H1 (cell line): ENCODE data around the gene STARD8. TPM values are rescaled to one million over a fixed set of nuclear protein-coding genes. Genes with fewer than 3 reads are reported as not detected.
"Not testable (repeated sequence)": the region's sequence is repeated elsewhere in the genome, so short reads cannot be mapped to it uniquely, and the experiment has no call there.

Source experiments
- CTCF ChIA-PET: fragments of 300-600 bp; sonication (Branson Sonifier 250); formaldehyde crosslinking; loops from one replicate; lab custom pipeline; 2021; ENCODE audit not compliant: partially characterized antibody; lab: Charles Lee
- POLR2A ChIA-PET: fragments of 300-600 bp; sonication (Branson Sonifier 250); formaldehyde crosslinking; loops from one replicate; lab custom pipeline; 2021; ENCODE audit warnings: inconsistent platforms; ENCODE audit not compliant: partially characterized antibody; lab: Charles Lee
- DNase-seq, 2 experiments: peaks; one replicate each; pipeline versions ENCODE4 v3.0.0 to v3.0.0-alpha.2; 2010 to 2022; ENCODE audit warnings: low spot score in 2 of 2, low read depth in 1 of 2, mixed read lengths in 1 of 2
- FAIRE-seq: peaks from 2 replicates; lab custom pipeline; 2011; peaks lifted over from hg19 to GRCh38; lab: Jason Lieb, UNC
- H2AFZ ChIP-seq: 2 replicates; pipeline ENCODE4 v1.8.1; 2012; ENCODE audit warnings: low read length, inconsistent platforms
- H2AK5ac ChIP-seq: 2 replicates; pipeline ENCODE4 v1.6.1; 2013; ENCODE audit warnings: low read depth, low read length
- H2BK120ac ChIP-seq: replicated peaks from 2 replicates; pipeline ENCODE3; 2013; ENCODE audit warnings: low read depth, low read length, inconsistent platforms
- H2BK12ac ChIP-seq: 2 replicates; pipeline ENCODE4 v1.6.1; 2013; ENCODE audit warnings: low read depth, low read length
- H2BK15ac ChIP-seq: 2 replicates; pipeline ENCODE4 v1.6.1; 2013; ENCODE audit warnings: low read length
- H2BK20ac ChIP-seq: 2 replicates; pipeline ENCODE4 v1.6.1; 2013; ENCODE audit warnings: low read length
- H2BK5ac ChIP-seq: 2 replicates; pipeline ENCODE4 v1.6.1; 2013; ENCODE audit warnings: low read depth, low read length
- H3K14ac ChIP-seq: 2 replicates; pipeline ENCODE4 v1.6.1; 2013; ENCODE audit warnings: inconsistent platforms; ENCODE audit not compliant: insufficient read length
- H3K18ac ChIP-seq: 2 replicates; pipeline ENCODE4 v1.6.1; 2013; ENCODE audit warnings: low read length; ENCODE audit errors: extremely low read depth
- H3K23ac ChIP-seq: 2 replicates; pipeline ENCODE4 v1.6.1; 2013; ENCODE audit warnings: inconsistent platforms; ENCODE audit not compliant: insufficient read length
- H3K23me2 ChIP-seq: 2 replicates; pipeline ENCODE4 v1.6.1; 2013; ENCODE audit warnings: low read depth, low read length
- H3K27ac ChIP-seq: 2 replicates; pipeline ENCODE4 v1.6.1; 2011; ENCODE audit warnings: low read depth, low read length, inconsistent platforms
- H3K27me3 ChIP-seq, 4 experiments: replicated peaks in 1 of 4; 1 replicate in 1 of 4; 2 replicates in 3 of 4; pipeline versions ENCODE4 v1.6.1 to v1.8.1; 2011 to 2013; ENCODE audit warnings: low read length in 3 of 4, mild to moderate bottlenecking in 3 of 4, inconsistent platforms in 2 of 4, mixed read lengths in 2 of 4, moderate library complexity in 1 of 4; ENCODE audit not compliant: control insufficient read depth in 3 of 4, insufficient read depth in 3 of 4; ENCODE audit errors: extremely low read depth in 1 of 4
- H3K36me3 ChIP-seq, 4 experiments: 2 replicates each; pipeline versions ENCODE4 v1.6.1 to v1.8.1; 2011 to 2013; ENCODE audit warnings: mild to moderate bottlenecking in 4 of 4, low read length in 3 of 4, moderate library complexity in 2 of 4, control low read depth in 1 of 4, inconsistent platforms in 1 of 4; ENCODE audit not compliant: insufficient read depth in 4 of 4, control insufficient read depth in 2 of 4
- H3K4ac ChIP-seq: replicated peaks from 2 replicates; pipeline ENCODE3; 2013; ENCODE audit warnings: low read length, low read depth, mixed read lengths, inconsistent platforms; ENCODE audit not compliant: insufficient read length
- H3K4me1 ChIP-seq, 4 experiments: replicated peaks in 1 of 4; 1 replicate in 1 of 4; 2 replicates in 3 of 4; pipeline versions ENCODE4 v1.6.1 to v1.8.1; 2011 to 2013; ENCODE audit warnings: low read length in 3 of 4, inconsistent platforms in 2 of 4, mixed read lengths in 1 of 4; ENCODE audit not compliant: insufficient read depth in 4 of 4, control insufficient read depth in 3 of 4
- H3K4me2 ChIP-seq, 2 experiments: 2 replicates each; pipeline versions ENCODE4 v1.6.1 to v1.8.1; 2011 to 2013; ENCODE audit warnings: low read depth in 2 of 2, low read length in 2 of 2, control low read depth in 1 of 2, inconsistent platforms in 1 of 2, mild to moderate bottlenecking in 1 of 2; ENCODE audit not compliant: insufficient read depth in 1 of 2
- H3K4me3 ChIP-seq, 4 experiments: fragments of 200-600, 300-600 bp in 1 of 4; sonication (generic), shearing (Covaris generic), sonication (Bioruptor Twin) in 1 of 4; 2 replicates each; pipeline versions ENCODE4 v1.5.1 to v1.8.1; 2011 to 2016; ENCODE audit warnings: low read length in 4 of 4, low read depth in 3 of 4, control low read depth in 2 of 4, inconsistent platforms in 2 of 4, mild to moderate bottlenecking in 2 of 4, mixed read lengths in 1 of 4, moderate library complexity in 1 of 4; ENCODE audit not compliant: insufficient read depth in 2 of 4; ENCODE audit errors: extremely low read depth in 1 of 4
- H3K56ac ChIP-seq: replicated peaks from 2 replicates; pipeline ENCODE3; 2013; ENCODE audit warnings: low read depth, mild to moderate bottlenecking, mixed read lengths, low read length, inconsistent platforms; ENCODE audit not compliant: insufficient read length
- H3K79me1 ChIP-seq: 2 replicates; pipeline ENCODE4 v1.6.1; 2013; ENCODE audit warnings: low read depth, low read length, control low read depth
- H3K79me2 ChIP-seq, 2 experiments: 2 replicates each; pipeline versions ENCODE4 v1.6.1 to v1.8.1; 2012 to 2013; ENCODE audit warnings: low read length in 2 of 2, mild to moderate bottlenecking in 2 of 2, inconsistent platforms in 1 of 2; ENCODE audit not compliant: insufficient read depth in 2 of 2, control insufficient read depth in 1 of 2
- H3K9ac ChIP-seq, 4 experiments: replicated peaks in 1 of 4; 1 replicate in 1 of 4; 2 replicates in 3 of 4; pipeline versions ENCODE4 v1.6.1 to v1.8.1; 2011 to 2013; ENCODE audit warnings: low read depth in 3 of 4, low read length in 3 of 4, control low read depth in 2 of 4, mild to moderate bottlenecking in 2 of 4, moderate library complexity in 2 of 4, inconsistent platforms in 1 of 4; ENCODE audit errors: extremely low read depth in 1 of 4
- H3K9me3 ChIP-seq, 2 experiments: 2 replicates each; pipeline versions ENCODE4 v1.6.1 to v1.8.1; 2012 to 2013; ENCODE audit warnings: mild to moderate bottlenecking in 2 of 2, moderate library complexity in 2 of 2, control low read depth in 1 of 2, inconsistent platforms in 1 of 2, low read depth in 1 of 2, low read length in 1 of 2, mixed read lengths in 1 of 2; ENCODE audit not compliant: insufficient read depth in 2 of 2
- H4K20me1 ChIP-seq, 2 experiments: replicated peaks in 1 of 2; 2 replicates each; pipeline versions ENCODE3 to v1.8.1; 2011 to 2013; ENCODE audit warnings: inconsistent platforms in 2 of 2, low read length in 2 of 2, mild to moderate bottlenecking in 1 of 2; ENCODE audit not compliant: insufficient read depth in 2 of 2, control insufficient read depth in 1 of 2
- H4K5ac ChIP-seq: 2 replicates; pipeline ENCODE4 v1.6.1; 2013; ENCODE audit warnings: low read length, low read depth, mixed read lengths, inconsistent platforms; ENCODE audit not compliant: insufficient read length
- H4K8ac ChIP-seq: 2 replicates; pipeline ENCODE4 v1.8.0; 2013; ENCODE audit warnings: mild to moderate bottlenecking, moderate library complexity, low read length, inconsistent platforms; ENCODE audit not compliant: insufficient read depth; ENCODE audit errors: extremely low read depth
- H4K91ac ChIP-seq: replicated peaks from 2 replicates; pipeline ENCODE3; 2013; ENCODE audit warnings: low read length, mixed read lengths, inconsistent platforms; ENCODE audit not compliant: insufficient read length
- WGBS, 2 experiments: shearing (Covaris generic) in 1 of 2; methylation state at CpG; one replicate each; pipeline versions ENCODE4 v1.1.6 to v1.1.7; 2013 to 2015; ENCODE audit warnings: low lambda C conversion rate in 2 of 2, mixed read lengths in 2 of 2, inconsistent platforms in 1 of 2, low coverage in 1 of 2, missing lambda C conversion rate in 1 of 2; ENCODE audit not compliant: insufficient replicate concordance in 2 of 2, insufficient coverage in 1 of 2, insufficient read length in 1 of 2; ENCODE audit errors: extremely low coverage in 1 of 2, missing lambda C conversion rate in 1 of 2; 5-methylcytosine and 5-hydroxymethylcytosine counted together
- polyA plus RNA-seq, 7 experiments: library from polyadenylated mRNA; depleted of rRNA in 3 of 7; stranded (reverse) in 5 of 7; unstranded in 2 of 7; fragments of >200 nt in 5 of 7; fragments of 200-250 nt in 2 of 7; gene quantifications; 1 replicate in 5 of 7; 2 replicates in 1 of 7; 4 replicates in 1 of 7; pipeline versions ENCODE4 v1.2.1 to v1.2.3, GENCODE V29; 2011 to 2013; ENCODE audit warnings: missing spikeins in 2 of 7, mixed read lengths in 2 of 7
- total RNA-seq: library from RNA; stranded (reverse); fragmentation: NEBNext Ultra II Directional; extraction: Animal tissue kit (Norgen Biotek cat#: 25700); gene quantifications from 2 replicates; pipeline ENCODE4 v1.2.1, GENCODE V29; 2021

STARD8 gene
- total and polyA plus RNA-seq, 2 of the 8 experiments (the other 6 are each of a cell fraction or from before 2014, with no cell fraction given), result 1.8 to 3.8 TPM

GRCh38 chrX:68688931-68689330 is 41.5 kb downstream of the STARD8 start:
- H2AFZ ChIP-seq, H2BK12ac ChIP-seq, H3K4me2 ChIP-seq, H3K9me3 ChIP-seq, H2BK5ac ChIP-seq, H3K36me3 ChIP-seq, DNase-seq, H3K9ac ChIP-seq, H3K4me3 ChIP-seq, POLR2A ChIA-PET, H4K8ac ChIP-seq, H3K14ac ChIP-seq, H3K23ac ChIP-seq, H3K4ac ChIP-seq, H4K20me1 ChIP-seq, FAIRE-seq, H2BK120ac ChIP-seq, H2BK15ac ChIP-seq, H4K91ac ChIP-seq, H3K27ac ChIP-seq, H3K4me1 ChIP-seq, H3K23me2 ChIP-seq, H2AK5ac ChIP-seq, H4K5ac ChIP-seq, H3K56ac ChIP-seq, H2BK20ac ChIP-seq, H3K79me1 ChIP-seq, H3K18ac ChIP-seq, H3K79me2 ChIP-seq: not testable (repeated sequence)
- peaks cover 0 to 11% (median 7%) of the 10 kb centered on the region in 4 experiments; a peak in 3 of 7 replicates for H3K27me3 ChIP-seq
- WGBS, 2 experiments, result 71% methylated on average over 1 of the region's 8 CpGs; no CpG with 5 or more reads in 1 of the 2 experiments
- CTCF ChIA-PET, result interaction anchor here (0.8 to 1.8 kb wide), 2 partner anchors 19 to 22 kb away, joined by 4 to 5 read pairs; no protein-coding TSS in a partner anchor
